HAP-1 (cell line): ENCODE results near the gene LSM14A.
A peak's percentile ranks its signal among the peaks of the same experiment; 100 is the strongest.
"Not testable (repeated sequence)": the region's sequence is repeated elsewhere in the genome, so short reads cannot be mapped to it uniquely, and the experiment has no call there.

Experiments
- DNase-seq, 2 experiments: peaks; one replicate each; pipeline ENCODE4 v3.0.0-alpha.2; 2016 to 2020; ENCODE audit warnings: low spot score in 2 of 2
- H3K27me3 ChIP-seq: fragments of 250-450 bp; sonication (Bioruptor Pico); 2 replicates; pipeline ENCODE4 v1.5.1; 2020; ENCODE audit warnings: low read depth, mild to moderate bottlenecking, moderate library complexity
- H3K36me3 ChIP-seq: fragments of 250-450 bp; sonication (Bioruptor Pico); replicated peaks from 2 replicates; pipeline ENCODE4 v1.5.1; 2020; ENCODE audit warnings: mild to moderate bottlenecking
- H3K4me1 ChIP-seq: fragments of 250-450 bp; sonication (Bioruptor Pico); 2 replicates; pipeline ENCODE4 v1.5.1; 2020; ENCODE audit warnings: mild to moderate bottlenecking
- H3K4me3 ChIP-seq: fragments of 250-450 bp; sonication (Bioruptor Pico); 2 replicates; pipeline ENCODE4 v1.5.1; 2020; ENCODE audit warnings: mild to moderate bottlenecking, moderate library complexity
- H3K9me3 ChIP-seq: fragments of 250-450 bp; sonication (Bioruptor Pico); 2 replicates; pipeline ENCODE4 v1.5.1; 2020; ENCODE audit warnings: mild to moderate bottlenecking, moderate library complexity
- in situ Hi-C: fragments of 300-500 bp; cut with MboI; formaldehyde crosslinking; loops from 3 replicates; pipeline ENCODE4 v1.14.3; 2020; ENCODE audit warnings: low sequenced_read_pairs, inconsistent platforms, mixed read lengths

Gene LSM14A

DNA sequence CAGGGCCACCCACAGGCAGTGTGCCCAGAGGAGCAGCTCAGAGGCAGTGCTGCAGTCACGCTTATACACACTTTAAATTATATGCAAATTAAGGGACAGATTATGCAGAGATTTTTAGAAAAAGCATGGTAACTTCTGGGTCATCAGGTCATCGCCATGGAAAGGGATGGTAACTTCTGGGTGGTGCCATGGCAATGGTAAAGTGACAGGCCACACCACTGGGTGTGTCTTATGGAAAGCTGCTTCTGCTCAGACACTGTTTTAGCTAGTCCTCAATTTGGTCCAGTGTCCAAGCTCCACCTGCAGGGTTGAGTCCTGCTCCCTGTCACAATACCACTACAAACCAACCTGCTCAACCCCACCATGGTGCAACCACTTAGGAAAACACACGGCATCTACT, 29.9 kb upstream of the LSM14A start:
- H3K4me3 ChIP-seq = no peak overlapping the region
- no peak for DNase-seq
- H3K27me3 ChIP-seq = no peaks in the 10 kb centered on the region
- no peaks in the 10 kb centered on the region for H3K9me3 ChIP-seq
- in situ Hi-C loops = no loop called here
- H3K36me3 ChIP-seq = no peaks in the 10 kb centered on the region
- no peaks in the 10 kb centered on the region for H3K4me1 ChIP-seq

- Histone ChIP-seq H3K9me3 (no peaks in the 10 kb centered on the region), H3K36me3 (no peaks in the 10 kb centered on the region), H3K27me3 (no peaks in the 10 kb centered on the region), H3K4me1 (no peaks in the 10 kb centered on the region), H3K4me3 (no peak overlapping the region)
- in situ Hi-C loops = no loop called here
- DNase-seq = peak; percentile 70 to 72
Measured at GRCh38 chr19:34145741-34146202, 26.5 kb upstream of the LSM14A start.

- in situ Hi-C loops = no loop called here
- Histone ChIP-seq H3K36me3 (no peaks in the 10 kb centered on the region), H3K4me3 (no peak overlapping the region), H3K4me1 (no peaks in the 10 kb centered on the region), H3K27me3 (no peaks in the 10 kb centered on the region), H3K9me3 (no peaks in the 10 kb centered on the region)
- no peak for DNase-seq
Measured at GRCh38 chr19:34148658-34149185, 23.6 kb upstream of the LSM14A start.

DNA sequence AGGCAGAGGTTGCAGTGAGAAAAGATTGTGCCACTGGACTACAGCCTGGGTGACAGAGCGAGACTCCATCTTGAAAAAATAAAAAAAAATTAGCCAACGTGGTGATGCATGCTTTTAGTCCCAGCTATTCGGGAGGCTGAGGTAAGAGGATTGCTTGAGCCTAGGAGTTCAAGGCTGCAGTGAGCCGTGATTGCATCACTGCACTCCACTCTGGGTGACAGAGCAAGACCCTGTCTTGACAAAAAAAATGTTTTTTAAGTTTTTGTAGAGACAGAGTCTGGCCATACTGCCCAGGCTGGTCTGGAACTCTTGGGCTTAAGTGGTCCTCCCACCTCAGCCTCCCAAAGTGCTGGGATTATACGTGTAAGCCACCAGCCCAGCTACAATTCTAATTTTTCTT, 22.4 kb upstream of the LSM14A start:
- Histone ChIP-seq H3K4me3 (no peak overlapping the region), H3K4me1 (no peaks in the 10 kb centered on the region), H3K9me3 (no peaks in the 10 kb centered on the region), H3K27me3 (no peaks in the 10 kb centered on the region), H3K36me3 (no peaks in the 10 kb centered on the region)
- DNase-seq = no peak
- in situ Hi-C loops = loop anchor here (5.0 kb wide), 2 partner anchors 113 to 373 kb away; no protein-coding TSS in a partner anchor

DNA sequence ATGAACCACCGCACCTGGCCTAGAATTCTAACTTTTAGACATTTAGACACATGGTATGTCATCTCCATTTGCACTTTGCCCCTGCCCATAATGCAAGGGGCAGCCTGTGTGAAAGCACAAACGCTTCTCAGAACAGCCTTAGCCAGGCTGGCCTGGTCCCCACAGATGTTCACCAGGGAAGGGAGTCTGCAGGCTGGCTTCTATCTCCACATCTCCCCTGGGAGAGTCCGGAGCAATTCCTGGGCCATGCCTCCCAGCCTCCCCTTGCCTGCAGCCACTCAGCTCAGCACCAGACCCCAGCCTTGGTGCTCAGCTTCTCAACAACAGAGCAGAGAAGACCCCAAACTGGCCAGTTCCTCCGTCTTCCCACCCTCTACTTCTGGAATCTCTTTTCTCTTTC, 21.7 kb upstream of the LSM14A start:
- no peaks in the 10 kb centered on the region for H3K27me3 ChIP-seq
- no peaks in the 10 kb centered on the region for H3K4me1 ChIP-seq
- DNase-seq = no peak
- H3K36me3 ChIP-seq = no peaks in the 10 kb centered on the region
- no peak overlapping the region for H3K4me3 ChIP-seq
- in situ Hi-C loops = loop anchor here (5.0 kb wide), 2 partner anchors 113 to 373 kb away; no protein-coding TSS in a partner anchor
- no peaks in the 10 kb centered on the region for H3K9me3 ChIP-seq

- no peaks in the 10 kb centered on the region for H3K4me1 ChIP-seq
- H3K4me3 ChIP-seq = no peak overlapping the region
- H3K27me3 ChIP-seq = no peaks in the 10 kb centered on the region
- no peak for DNase-seq
- H3K9me3 ChIP-seq = no peaks in the 10 kb centered on the region
- H3K36me3 ChIP-seq = no peaks in the 10 kb centered on the region
- in situ Hi-C loops = loop anchor here (5.0 kb wide), 2 partner anchors 114 to 374 kb away; no protein-coding TSS in a partner anchor
Measured at GRCh38 chr19:34151439-34151838, 20.9 kb upstream of the LSM14A start.

GRCh38 chr19:34154401-34154800, 17.9 kb upstream of the LSM14A start:
- in situ Hi-C loops = loop anchor here (5.0 kb wide), 2 partner anchors 117 to 377 kb away; no protein-coding TSS in a partner anchor
- Histone ChIP-seq H3K9me3 (no peaks in the 10 kb centered on the region), H3K36me3 (no peaks in the 10 kb centered on the region), H3K4me1 (no peaks in the 10 kb centered on the region), H3K27me3 (no peaks in the 10 kb centered on the region), H3K4me3 (no peak overlapping the region)
- DNase-seq = no peak

DNA sequence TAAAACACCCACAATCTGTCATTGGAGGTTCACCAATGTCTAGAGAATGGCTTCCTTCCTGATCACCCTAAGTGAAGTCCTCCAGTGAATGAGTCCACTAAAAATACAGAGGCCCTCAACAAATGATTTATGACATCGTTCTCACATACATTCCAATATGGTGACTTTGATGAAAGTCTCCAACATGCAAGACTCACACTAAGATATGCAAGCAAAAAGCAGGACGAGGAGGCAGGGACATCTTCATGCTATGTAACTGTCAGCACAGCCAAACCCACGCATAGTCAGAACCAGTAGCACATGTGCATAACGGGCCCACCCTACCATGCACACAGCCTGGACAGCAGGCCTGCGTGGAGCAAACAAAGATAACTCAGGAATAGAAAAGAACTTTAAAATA, 16.6 kb upstream of the LSM14A start:
- Histone ChIP-seq H3K27me3 (no peaks in the 10 kb centered on the region), H3K36me3 (no peaks in the 10 kb centered on the region), H3K9me3 (no peaks in the 10 kb centered on the region), H3K4me3 (no peak overlapping the region), H3K4me1 (no peaks in the 10 kb centered on the region)
- no peak for DNase-seq
- in situ Hi-C loops = no loop called here

DNA sequence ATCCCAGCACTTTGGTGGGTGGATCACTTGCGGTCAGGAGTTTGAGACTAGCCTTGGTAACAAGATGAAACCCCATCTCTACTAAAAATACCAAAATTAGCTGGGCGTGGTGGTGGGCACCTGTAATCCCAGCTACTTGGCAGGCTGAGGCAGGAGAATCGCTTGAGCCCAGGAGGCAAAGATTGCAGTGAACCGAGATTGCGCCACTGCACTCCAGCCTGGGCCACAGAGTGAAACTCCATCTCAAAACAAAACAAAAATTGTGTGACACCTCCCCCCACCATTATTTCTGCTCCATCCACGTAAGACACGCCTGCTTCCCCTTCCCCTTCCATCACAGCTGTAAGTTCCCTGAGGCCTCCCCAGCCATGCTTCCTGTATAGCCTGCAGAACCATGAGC, 13.3 kb upstream of the LSM14A start:
- H3K36me3 ChIP-seq, in situ Hi-C loops, H3K4me3 ChIP-seq, DNase-seq, H3K27me3 ChIP-seq, H3K4me1 ChIP-seq, H3K9me3 ChIP-seq: not testable (repeated sequence)

DNA sequence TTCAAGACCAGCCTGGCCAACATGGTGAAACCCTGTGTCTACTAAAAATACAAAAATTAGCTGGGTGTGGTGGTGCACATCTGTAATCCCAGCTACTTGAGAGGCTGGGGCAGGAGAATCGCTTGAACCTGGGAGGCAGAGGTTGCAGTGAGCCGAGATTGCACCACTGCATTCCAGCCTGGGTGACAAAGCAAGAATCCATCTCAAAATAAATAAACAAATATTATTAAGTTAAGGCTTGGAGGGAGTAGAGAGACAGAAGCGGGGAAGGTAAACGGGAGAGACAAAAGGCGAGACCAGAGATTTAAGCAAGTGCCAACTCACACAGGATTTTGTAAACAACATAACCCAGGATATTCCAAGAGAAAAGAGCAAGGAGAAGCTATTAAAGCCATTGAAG, 12.8 kb upstream of the LSM14A start:
- H3K9me3 ChIP-seq, H3K27me3 ChIP-seq, in situ Hi-C loops, H3K36me3 ChIP-seq, H3K4me1 ChIP-seq, DNase-seq, H3K4me3 ChIP-seq: not testable (repeated sequence)

GRCh38 chr19:34161902-34162301, 10.4 kb upstream of the LSM14A start:
- H3K9me3 ChIP-seq, H3K4me3 ChIP-seq, H3K4me1 ChIP-seq, DNase-seq, in situ Hi-C loops, H3K36me3 ChIP-seq, H3K27me3 ChIP-seq: not testable (repeated sequence)

DNA sequence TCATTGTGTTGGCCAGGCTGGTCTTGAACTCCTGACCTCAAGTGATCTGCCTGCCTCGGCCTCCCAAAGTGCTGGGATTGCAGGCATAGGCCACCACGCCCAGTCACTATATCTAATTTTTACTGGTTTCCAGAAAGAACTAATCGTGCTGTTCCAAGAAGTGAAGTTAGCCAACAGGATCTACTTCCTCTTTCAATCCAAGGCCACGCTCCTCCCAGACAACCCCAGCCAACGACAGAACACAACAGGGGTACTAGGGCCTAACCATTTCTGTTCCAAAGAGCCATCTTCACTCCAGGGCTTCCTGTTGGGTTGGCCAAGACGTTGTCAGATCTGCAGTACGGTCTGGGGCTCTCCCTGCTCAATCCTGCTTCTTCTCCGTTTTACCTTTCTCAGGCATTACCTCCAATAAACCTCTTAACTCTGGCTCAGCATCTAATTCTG, 7.0 kb upstream of the LSM14A start:
- in situ Hi-C loops = no loop called here
- H3K4me1 ChIP-seq = no peaks in the 10 kb centered on the region
- H3K9me3 ChIP-seq = no peaks in the 10 kb centered on the region
- no peaks in the 10 kb centered on the region for H3K27me3 ChIP-seq
- DNase-seq = no peak
- no peak overlapping the region for H3K4me3 ChIP-seq
- H3K36me3 ChIP-seq = no peaks in the 10 kb centered on the region

- in situ Hi-C loops, DNase-seq, H3K4me1 ChIP-seq, H3K4me3 ChIP-seq, H3K9me3 ChIP-seq, H3K27me3 ChIP-seq, H3K36me3 ChIP-seq: not testable (repeated sequence)
Measured at GRCh38 chr19:34169475-34170199, 2.7 kb upstream of the LSM14A start.

DNA sequence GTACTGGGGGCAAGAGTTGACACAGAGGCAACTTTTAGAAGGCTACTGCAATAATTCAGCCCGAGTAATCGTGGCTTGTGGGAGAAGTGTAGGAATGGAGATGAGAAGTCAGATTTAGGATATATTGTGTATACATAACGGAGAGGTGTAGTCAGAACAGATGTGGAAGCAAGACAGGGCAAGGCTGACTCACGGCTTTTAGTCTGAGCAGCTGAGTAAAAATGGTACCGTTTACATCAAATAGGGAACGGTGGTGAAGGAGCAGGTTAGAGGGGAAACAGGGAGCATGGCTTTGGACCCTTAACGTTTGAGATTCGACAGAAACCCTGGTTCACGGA, 796 bp upstream of the LSM14A start:
- in situ Hi-C loops = no loop called here
- DNase-seq = no peak
- Histone ChIP-seq H3K4me3 (peak overlapping the region; percentile 90), H3K36me3 (no peaks in the 10 kb centered on the region; the same call in 1 of the 2 replicates), H3K27me3 (no peaks in the 10 kb centered on the region), H3K4me1 (peaks cover 13% of the 10 kb centered on the region), H3K9me3 (no peaks in the 10 kb centered on the region)
